ENCODE data around the gene LRMDA.

GRCh38 chr10:75440271-75440793 lies 8.9 kb downstream of the LRMDA start:
- TF ChIP-seq POLR2A (IDR thresholded peaks at IDR 0.05) (no peak), CTCF (IDR thresholded peaks at IDR 0.05) (no peak)
